ENCODE results near the gene NXNL2. TPM values are rescaled to one million over a fixed set of nuclear protein-coding genes. Genes with fewer than 3 reads are reported as not detected.

The NXNL2 gene
- total RNA-seq, 1 experiment from 2014 or later: 2.2 TPM

DNA sequence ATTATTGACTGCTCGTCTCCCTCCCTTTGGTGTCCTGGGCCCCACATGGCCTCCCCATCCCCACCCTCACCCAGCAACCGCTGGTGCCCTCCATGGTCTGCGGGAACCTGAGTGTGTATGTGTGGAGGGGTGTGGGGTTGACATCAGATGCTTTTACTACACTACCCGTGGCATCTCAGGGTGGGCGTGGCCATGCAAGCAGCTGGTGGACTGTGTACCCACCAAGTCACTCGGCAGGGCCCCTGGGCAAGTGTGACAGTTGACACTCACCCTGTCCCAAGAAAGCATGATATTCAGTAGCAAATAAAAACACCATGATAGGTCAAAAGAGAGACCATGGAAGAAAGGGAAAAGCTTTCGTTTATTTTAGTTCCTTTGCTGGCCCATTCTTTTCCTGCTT lies 7.4 kb upstream of the NXNL2 start:
- CTCF ChIA-PET: no interaction called here
- H3K27me3 Mint-ChIP-seq (ENCODE audit: low read depth): peaks cover 4% of the 10 kb centered on the region

More for the DNA sequence above, 7.4 kb upstream of the NXNL2 start:
- no peak overlapping the region for H3K4me3 Mint-ChIP-seq
- POLR2A ChIA-PET: no interaction called here
- TF ChIP-seq NR2C2 (CRISPR knock-in tag; IDR thresholded peaks at IDR 0.05) (no peak), ELF4 (CRISPR knock-in tag; IDR thresholded peaks at IDR 0.05; ENCODE audit: low read depth) (no peak), ZNF263 (CRISPR knock-in tag; IDR thresholded peaks at IDR 0.05; ENCODE audit: low read depth) (no peak), SP1 (CRISPR knock-in tag; conservative IDR thresholded peaks at IDR 0.05) (no peak), AR (CRISPR knock-in tag; IDR thresholded peaks at IDR 0.05) (no peak), SMAD3 (CRISPR knock-in tag; IDR thresholded peaks at IDR 0.05; ENCODE audit: borderline replicate concordance) (no peak), ZNF423 (CRISPR knock-in tag; IDR thresholded peaks at IDR 0.05) (no peak), TP53 (CRISPR knock-in tag; IDR thresholded peaks at IDR 0.05) (no peak), SOX15 (CRISPR knock-in tag; IDR thresholded peaks at IDR 0.05) (no peak), ZNF512 (CRISPR knock-in tag; IDR thresholded peaks at IDR 0.05; ENCODE audit: borderline replicate concordance) (no peak)
- TF ChIP-seq, protein P1, sequence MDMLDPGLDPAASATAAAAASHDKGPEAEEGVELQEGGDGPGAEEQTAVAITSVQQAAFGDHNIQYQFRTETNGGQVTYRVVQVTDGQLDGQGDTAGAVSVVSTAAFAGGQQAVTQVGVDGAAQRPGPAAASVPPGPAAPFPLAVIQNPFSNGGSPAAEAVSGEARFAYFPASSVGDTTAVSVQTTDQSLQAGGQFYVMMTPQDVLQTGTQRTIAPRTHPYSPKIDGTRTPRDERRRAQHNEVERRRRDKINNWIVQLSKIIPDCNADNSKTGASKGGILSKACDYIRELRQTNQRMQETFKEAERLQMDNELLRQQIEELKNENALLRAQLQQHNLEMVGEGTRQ (CRISPR knock-in tag; IDR thresholded peaks at IDR 0.05): no peak
- TF ChIP-seq, protein P2, sequence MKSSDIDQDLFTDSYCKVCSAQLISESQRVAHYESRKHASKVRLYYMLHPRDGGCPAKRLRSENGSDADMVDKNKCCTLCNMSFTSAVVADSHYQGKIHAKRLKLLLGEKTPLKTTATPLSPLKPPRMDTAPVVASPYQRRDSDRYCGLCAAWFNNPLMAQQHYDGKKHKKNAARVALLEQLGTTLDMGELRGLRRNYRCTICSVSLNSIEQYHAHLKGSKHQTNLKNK (CRISPR knock-in tag; IDR thresholded peaks at IDR 0.05): no peak
- TF ChIP-seq, protein P3, sequence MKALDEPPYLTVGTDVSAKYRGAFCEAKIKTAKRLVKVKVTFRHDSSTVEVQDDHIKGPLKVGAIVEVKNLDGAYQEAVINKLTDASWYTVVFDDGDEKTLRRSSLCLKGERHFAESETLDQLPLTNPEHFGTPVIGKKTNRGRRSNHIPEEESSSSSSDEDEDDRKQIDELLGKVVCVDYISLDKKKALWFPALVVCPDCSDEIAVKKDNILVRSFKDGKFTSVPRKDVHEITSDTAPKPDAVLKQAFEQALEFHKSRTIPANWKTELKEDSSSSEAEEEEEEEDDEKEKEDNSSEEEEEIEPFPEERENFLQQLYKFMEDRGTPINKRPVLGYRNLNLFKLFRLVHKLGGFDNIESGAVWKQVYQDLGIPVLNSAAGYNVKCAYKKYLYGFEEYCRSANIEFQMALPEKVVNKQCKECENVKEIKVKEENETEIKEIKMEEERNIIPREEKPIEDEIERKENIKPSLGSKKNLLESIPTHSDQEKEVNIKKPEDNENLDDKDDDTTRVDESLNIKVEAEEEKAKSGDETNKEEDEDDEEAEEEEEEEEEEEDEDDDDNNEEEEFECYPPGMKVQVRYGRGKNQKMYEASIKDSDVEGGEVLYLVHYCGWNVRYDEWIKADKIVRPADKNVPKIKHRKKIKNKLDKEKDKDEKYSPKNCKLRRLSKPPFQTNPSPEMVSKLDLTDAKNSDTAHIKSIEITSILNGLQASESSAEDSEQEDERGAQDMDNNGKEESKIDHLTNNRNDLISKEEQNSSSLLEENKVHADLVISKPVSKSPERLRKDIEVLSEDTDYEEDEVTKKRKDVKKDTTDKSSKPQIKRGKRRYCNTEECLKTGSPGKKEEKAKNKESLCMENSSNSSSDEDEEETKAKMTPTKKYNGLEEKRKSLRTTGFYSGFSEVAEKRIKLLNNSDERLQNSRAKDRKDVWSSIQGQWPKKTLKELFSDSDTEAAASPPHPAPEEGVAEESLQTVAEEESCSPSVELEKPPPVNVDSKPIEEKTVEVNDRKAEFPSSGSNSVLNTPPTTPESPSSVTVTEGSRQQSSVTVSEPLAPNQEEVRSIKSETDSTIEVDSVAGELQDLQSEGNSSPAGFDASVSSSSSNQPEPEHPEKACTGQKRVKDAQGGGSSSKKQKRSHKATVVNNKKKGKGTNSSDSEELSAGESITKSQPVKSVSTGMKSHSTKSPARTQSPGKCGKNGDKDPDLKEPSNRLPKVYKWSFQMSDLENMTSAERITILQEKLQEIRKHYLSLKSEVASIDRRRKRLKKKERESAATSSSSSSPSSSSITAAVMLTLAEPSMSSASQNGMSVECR (CRISPR knock-in tag; IDR thresholded peaks at IDR 0.05; ENCODE audit: borderline replicate concordance): no peak
- TF ChIP-seq, protein P4, sequence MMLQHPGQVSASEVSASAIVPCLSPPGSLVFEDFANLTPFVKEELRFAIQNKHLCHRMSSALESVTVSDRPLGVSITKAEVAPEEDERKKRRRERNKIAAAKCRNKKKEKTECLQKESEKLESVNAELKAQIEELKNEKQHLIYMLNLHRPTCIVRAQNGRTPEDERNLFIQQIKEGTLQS (CRISPR knock-in tag; conservative IDR thresholded peaks at IDR 0.05): no peak
- peaks cover 35% of the 10 kb centered on the region for H3K4me1 Mint-ChIP-seq
- no peak for DNase-seq (ENCODE audit: low spot score)
- H3K9me3 Mint-ChIP-seq: no peaks in the 10 kb centered on the region
- no peaks in the 10 kb centered on the region for H3K36me3 Mint-ChIP-seq
- H3K27ac Mint-ChIP-seq: no peak overlapping the region
- no peak for ATAC-seq

Measured in WTC11 (cell line).